OCI-LY1 (cell line): ENCODE measurements around the gene TBC1D5.

Experiments used
- H2AFZ ChIP-seq: fragments of 200-600 bp; sonication (generic), shearing (Covaris generic); 2 replicates; pipeline ENCODE4 v1.6.0; 2014; ENCODE audit warnings: antibody characterized with exemption, mild to moderate bottlenecking, low read length
- H3F3A ChIP-seq: fragments of 200-600 bp; sonication (generic), shearing (Covaris generic); 2 replicates; pipeline ENCODE4 v1.6.0; 2014; ENCODE audit warnings: mild to moderate bottlenecking, antibody characterized with exemption, low read length, moderate library complexity; ENCODE audit not compliant: insufficient read depth
- H3K27ac ChIP-seq: fragments of 200-600 bp; sonication (generic); 2 replicates; pipeline ENCODE4 v1.5.1; 2014; ENCODE audit warnings: low read length, mixed run types, mild to moderate bottlenecking, low read depth; ENCODE audit not compliant: poor library complexity, severe bottlenecking
- H3K27me3 ChIP-seq: fragments of 200-600 bp; sonication (generic); 2 replicates; pipeline ENCODE4 v1.6.0; 2014; ENCODE audit warnings: antibody characterized with exemption, mild to moderate bottlenecking, low read length, moderate library complexity; ENCODE audit not compliant: insufficient read depth
- H3K36me3 ChIP-seq: fragments of 200-600 bp; sonication (generic); 2 replicates; pipeline ENCODE4 v1.6.1; 2014; ENCODE audit warnings: mild to moderate bottlenecking, antibody characterized with exemption, low read length, moderate library complexity, mixed read lengths; ENCODE audit not compliant: insufficient read depth
- H3K4me1 ChIP-seq: fragments of 200-600 bp; sonication (generic); 2 replicates; pipeline ENCODE4 v1.5.1; 2014; ENCODE audit warnings: mild to moderate bottlenecking, low read length, moderate library complexity; ENCODE audit not compliant: insufficient read depth, severe bottlenecking
- H3K4me2 ChIP-seq: fragments of 200-600 bp; sonication (generic), shearing (Covaris generic); 2 replicates; pipeline ENCODE4 v1.6.1; 2014; ENCODE audit warnings: low read length
- H3K4me3 ChIP-seq: fragments of 200-600 bp; sonication (generic); 2 replicates; pipeline ENCODE4 v1.5.1; 2014; ENCODE audit warnings: low read length, low read depth, mild to moderate bottlenecking, mixed read lengths; ENCODE audit not compliant: poor library complexity, severe bottlenecking
- H3K79me2 ChIP-seq: fragments of 200-600 bp; shearing (Covaris generic); 2 replicates; pipeline ENCODE4 v1.6.1; 2016; ENCODE audit warnings: mixed run types, low read length, mixed read lengths; ENCODE audit not compliant: insufficient read depth
- H3K9ac ChIP-seq: fragments of 200-600 bp; sonication (generic), shearing (Covaris generic); 2 replicates; pipeline ENCODE4 v1.6.1; 2014; ENCODE audit warnings: mild to moderate bottlenecking, low read length, mixed read lengths
- H3K9me2 ChIP-seq: fragments of 200-600 bp; sonication (generic), shearing (Covaris generic); 2 replicates; pipeline ENCODE4 v1.6.1; 2014; ENCODE audit warnings: low read depth, mild to moderate bottlenecking, low read length, mixed read lengths
- H3K9me3 ChIP-seq: fragments of 200-600 bp; shearing (Covaris generic); 2 replicates; pipeline ENCODE4 v1.6.1; 2014; ENCODE audit warnings: low read length, mixed read lengths
- H4K20me1 ChIP-seq: fragments of 200-600 bp; sonication (generic), shearing (Covaris generic); 2 replicates; pipeline ENCODE4 v1.6.0; 2016; ENCODE audit warnings: mild to moderate bottlenecking, low read length; ENCODE audit not compliant: insufficient read depth
- CTCF ChIP-seq: fragments of 200-600 bp; sonication (generic), shearing (Covaris generic); IDR thresholded peaks from 2 replicates; pipeline ENCODE4 v1.5.1; 2017; ENCODE audit warnings: mild to moderate bottlenecking, antibody characterized with exemption, low read length, moderate library complexity, mixed read lengths
- EZH2 ChIP-seq: fragments of 200-600 bp; sonication (generic), shearing (Covaris generic); IDR thresholded peaks from 2 replicates; pipeline ENCODE4 v1.8.0; 2017; ENCODE audit warnings: borderline replicate concordance, mixed run types, mild to moderate bottlenecking, antibody characterized with exemption, low read length, moderate library complexity, mixed read lengths

Gene TBC1D5

GRCh38 chr3:17194116-17194515 lies 548.3 kb downstream of the TBC1D5 start:
- Histone ChIP-seq H3F3A (no peaks in the 10 kb centered on the region), H3K79me2 (no peaks in the 10 kb centered on the region), H3K9me2 (no peaks in the 10 kb centered on the region), H4K20me1 (no peaks in the 10 kb centered on the region), H2AFZ (no peak overlapping the region), H3K9ac (peak overlapping the region; percentile 34; the same call in 1 of the 2 replicates), H3K9me3 (no peaks in the 10 kb centered on the region), H3K27ac (peak overlapping the region; percentile 93), H3K36me3 (no peaks in the 10 kb centered on the region), H3K4me3 (no peak overlapping the region), H3K4me2 (peak overlapping the region; percentile 29; the same call in 1 of the 2 replicates), H3K4me1 (peaks cover 71% of the 10 kb centered on the region), H3K27me3 (no peaks in the 10 kb centered on the region)
- TF ChIP-seq EZH2 (no peak), CTCF (no peak)

- no peaks in the 10 kb centered on the region for H3K27me3 ChIP-seq
- peak overlapping the region; percentile 93 for H3K27ac ChIP-seq
Observed at GRCh38 chr3:17192995-17193394, 549.4 kb downstream of the TBC1D5 start.

GRCh38 chr3:17190353-17191078 lies 551.9 kb downstream of the TBC1D5 start:
- H4K20me1 ChIP-seq: no peaks in the 10 kb centered on the region
- H3K4me2 ChIP-seq: peak overlapping the region; percentile 46
- H3K9me2 ChIP-seq: no peaks in the 10 kb centered on the region
- H3K4me1 ChIP-seq: peaks cover 83% of the 10 kb centered on the region
- H3K4me3 ChIP-seq: peak overlapping the region; percentile 14
- no peaks in the 10 kb centered on the region for H3K79me2 ChIP-seq
- no peak for TF ChIP-seq EZH2
- TF ChIP-seq CTCF: no peak
- H3K36me3 ChIP-seq: no peaks in the 10 kb centered on the region
- peak overlapping the region; percentile 86 for H3K27ac ChIP-seq
- peak overlapping the region; percentile 22; the same call in 1 of the 2 replicates for H3K9ac ChIP-seq
- no peak overlapping the region for H2AFZ ChIP-seq
- H3K27me3 ChIP-seq: no peaks in the 10 kb centered on the region
- no peaks in the 10 kb centered on the region; the same call in 1 of the 2 replicates for H3F3A ChIP-seq
- no peaks in the 10 kb centered on the region for H3K9me3 ChIP-seq

More at GRCh38 chr3:17192995-17193394, 549.4 kb downstream of the TBC1D5 start:
- Histone ChIP-seq H3K79me2 (no peaks in the 10 kb centered on the region), H3K9me2 (no peaks in the 10 kb centered on the region), H3K4me3 (no peak overlapping the region), H3K4me1 (peaks cover 82% of the 10 kb centered on the region), H4K20me1 (no peaks in the 10 kb centered on the region), H3K36me3 (no peaks in the 10 kb centered on the region), H3K9me3 (no peaks in the 10 kb centered on the region), H3K9ac (peak overlapping the region; percentile 5; the same call in 1 of the 2 replicates), H3K4me2 (peak overlapping the region; percentile 29), H2AFZ (no peak overlapping the region), H3F3A (no peaks in the 10 kb centered on the region)
- TF ChIP-seq CTCF (no peak), EZH2 (no peak)
